SK-N-SH treated with all-trans-retinoic acid at 6 μM for 48 hours (cell line): ENCODE data around the gene DDX31.

Source experiments
- ARNTL ChIP-seq: fragments of 450-650 bp; formaldehyde crosslinking; IDR thresholded peaks from 2 replicates; pipeline ENCODE4 v1.5.0; 2020; ENCODE audit warnings: low read depth, mild to moderate bottlenecking, moderate library complexity, borderline replicate concordance
- BACH2 ChIP-seq: fragments of 250-450 bp; sonication (Bioruptor Pico); IDR thresholded peaks from 2 replicates; pipeline ENCODE4 v1.9.0; 2021; ENCODE audit warnings: mild to moderate bottlenecking, borderline replicate concordance
- CSDC2 ChIP-seq: fragments of 250-450 bp; sonication (Bioruptor Pico); IDR thresholded peaks from 2 replicates; pipeline ENCODE4 v1.5.0; 2020; ENCODE audit warnings: mild to moderate bottlenecking, moderate library complexity
- ISL1 ChIP-seq: fragments of 250-450 bp; sonication (Bioruptor Pico); IDR thresholded peaks from 2 replicates; pipeline ENCODE4 v2.1.2; 2022; ENCODE audit warnings: mild to moderate bottlenecking, moderate library complexity
- PATZ1 ChIP-seq: fragments of 250-450 bp; sonication (Bioruptor Pico); IDR thresholded peaks from 2 replicates; pipeline ENCODE4 v1.8.0; 2020; ENCODE audit warnings: mild to moderate bottlenecking, moderate library complexity, borderline replicate concordance
- PPARA ChIP-seq: fragments of 250-450 bp; sonication (Bioruptor Pico); IDR thresholded peaks from 2 replicates; pipeline ENCODE4 v1.5.0; 2020; ENCODE audit warnings: mild to moderate bottlenecking, borderline replicate concordance
- SNAI2 ChIP-seq: fragments of 250-450 bp; sonication (Bioruptor Pico); IDR thresholded peaks from 2 replicates; pipeline ENCODE4 v1.5.0; 2020; ENCODE audit warnings: mild to moderate bottlenecking, moderate library complexity
- TCF4 ChIP-seq: fragments of 250-450 bp; sonication (Bioruptor Pico); IDR thresholded peaks from 2 replicates; pipeline ENCODE4 v1.8.0; 2021; ENCODE audit warnings: mild to moderate bottlenecking, moderate library complexity, borderline replicate concordance
- TOX ChIP-seq: fragments of 250-450 bp; sonication (Bioruptor Pico); IDR thresholded peaks from 2 replicates; pipeline ENCODE4 v1.8.0; 2021; ENCODE audit warnings: mild to moderate bottlenecking, moderate library complexity, borderline replicate concordance
- ZC3H10 ChIP-seq: fragments of 250-450 bp; sonication (Bioruptor Pico); IDR thresholded peaks from 2 replicates; pipeline ENCODE4 v1.5.1; 2021; ENCODE audit warnings: mild to moderate bottlenecking, moderate library complexity
- ZFP3 ChIP-seq: fragments of 250-450 bp; sonication (Bioruptor Pico); IDR thresholded peaks from 2 replicates; pipeline ENCODE4 v1.5.0; 2020; ENCODE audit warnings: mild to moderate bottlenecking, moderate library complexity
- ZNF70 ChIP-seq: fragments of 450-650 bp; formaldehyde crosslinking; IDR thresholded peaks from 2 replicates; pipeline ENCODE4 v1.5.0; 2020; ENCODE audit warnings: mild to moderate bottlenecking, moderate library complexity
- ZNF8 ChIP-seq: fragments of 450-650 bp; formaldehyde crosslinking; IDR thresholded peaks from 2 replicates; pipeline ENCODE4 v1.5.0; 2020; ENCODE audit warnings: mild to moderate bottlenecking, moderate library complexity

GRCh38 chr9:132609184-132609583 lies 60.6 kb downstream of the DDX31 start:
- TF ChIP-seq ARNTL (CRISPR knock-in tag) = no peak
- no peak for TF ChIP-seq PPARA (CRISPR knock-in tag)
- TF ChIP-seq ZFP3 = no peak
- no peak for TF ChIP-seq TCF4 (CRISPR knock-in tag)
- TF ChIP-seq CSDC2 (CRISPR knock-in tag) = no peak
- no peak for TF ChIP-seq PATZ1
- no peak for TF ChIP-seq ZNF8
- no peak for TF ChIP-seq TOX
- TF ChIP-seq BACH2 (CRISPR knock-in tag) = no peak
- TF ChIP-seq SNAI2 (CRISPR knock-in tag) = no peak
- no peak for TF ChIP-seq ZC3H10 (CRISPR knock-in tag)
- no peak for TF ChIP-seq ZNF70 (CRISPR knock-in tag)
- TF ChIP-seq ISL1 (CRISPR knock-in tag) = no peak
